Measurements from ENCODE around the gene CFL2.
A peak's percentile ranks its signal among the peaks of the same experiment; 100 is the strongest.

Gene CFL2

GRCh38 chr14:34680806-34681479, 33.5 kb downstream of the CFL2 start:
- Histone ChIP-seq H3K4me3 (no peak overlapping the region), H3K27ac (no peak overlapping the region)

DNA sequence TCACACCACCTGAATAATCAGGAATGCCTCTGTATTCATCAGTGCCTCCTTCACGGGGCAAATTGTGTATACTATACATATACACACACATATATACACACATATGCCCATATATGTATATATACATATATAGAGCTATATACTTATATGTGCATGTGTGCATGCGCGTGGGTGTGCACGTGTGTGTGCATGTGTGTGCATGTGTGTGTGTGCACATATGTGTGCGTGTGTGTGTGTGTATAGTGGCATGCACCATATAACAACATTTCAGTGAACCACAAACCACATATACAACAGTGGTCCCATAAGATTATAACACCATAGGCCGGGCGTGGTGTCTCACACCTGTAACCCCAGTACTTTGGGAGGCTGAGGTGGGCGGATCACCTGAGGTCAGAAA, 35.7 kb downstream of the CFL2 start:
- Histone ChIP-seq H3K27ac (peak overlapping the region in 3 of 21 experiments; percentile 12 to 55 (median 49)), H3K4me3 (no peak overlapping the region)

GRCh38 chr14:34678306-34678705, 36.1 kb downstream of the CFL2 start:
- Histone ChIP-seq H3K27ac (peak overlapping the region in 5 of 21 experiments; percentile 12 to 55 (median 49)), H3K4me3 (no peak overlapping the region)

- Histone ChIP-seq H3K27ac (no peak overlapping the region), H3K4me3 (no peak overlapping the region)
Observed at GRCh38 chr14:34676516-34677211, 37.7 kb downstream of the CFL2 start.

DNA sequence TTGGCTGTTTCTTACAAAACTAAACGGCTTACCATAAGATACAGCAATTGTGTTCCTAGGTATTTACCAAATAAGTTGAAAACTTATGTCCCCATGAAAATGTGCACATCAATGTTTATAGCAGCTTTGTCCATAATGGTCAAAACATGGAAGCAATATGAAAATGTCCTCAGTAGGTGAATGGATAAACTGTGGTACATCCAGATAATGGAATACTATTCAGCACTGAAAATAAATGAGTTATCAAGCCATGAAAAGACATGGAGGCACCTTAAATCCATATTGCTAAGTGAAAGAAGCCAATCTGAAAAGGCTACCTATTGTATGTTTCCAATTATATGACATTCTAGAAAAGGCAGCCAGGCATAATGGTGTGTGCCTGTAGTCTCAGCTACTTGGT, 40.7 kb downstream of the CFL2 start:
- H3K27ac ChIP-seq = no peak overlapping the region
- H3K4me3 ChIP-seq = no peak overlapping the region

DNA sequence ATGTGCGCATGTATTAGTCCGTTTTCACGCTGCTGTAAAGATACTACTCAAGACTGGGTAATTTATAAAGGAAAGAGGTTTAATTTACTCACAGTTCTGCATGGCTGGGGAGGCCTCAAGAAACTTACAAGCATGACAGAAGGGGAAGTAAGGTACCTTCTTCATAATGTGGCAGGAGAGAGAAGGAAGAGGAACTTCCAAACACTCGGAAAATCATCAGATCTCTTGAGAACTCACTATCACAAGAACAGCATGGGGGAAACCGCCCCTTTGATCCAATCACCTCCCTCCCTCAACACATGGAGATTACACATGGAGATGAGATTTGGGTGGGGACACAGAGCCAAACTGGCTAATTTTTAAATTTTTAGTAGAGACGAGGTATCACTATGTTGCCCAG, 42.7 kb downstream of the CFL2 start:
- Histone ChIP-seq H3K4me3 (no peak overlapping the region), H3K27ac (no peak overlapping the region)

DNA sequence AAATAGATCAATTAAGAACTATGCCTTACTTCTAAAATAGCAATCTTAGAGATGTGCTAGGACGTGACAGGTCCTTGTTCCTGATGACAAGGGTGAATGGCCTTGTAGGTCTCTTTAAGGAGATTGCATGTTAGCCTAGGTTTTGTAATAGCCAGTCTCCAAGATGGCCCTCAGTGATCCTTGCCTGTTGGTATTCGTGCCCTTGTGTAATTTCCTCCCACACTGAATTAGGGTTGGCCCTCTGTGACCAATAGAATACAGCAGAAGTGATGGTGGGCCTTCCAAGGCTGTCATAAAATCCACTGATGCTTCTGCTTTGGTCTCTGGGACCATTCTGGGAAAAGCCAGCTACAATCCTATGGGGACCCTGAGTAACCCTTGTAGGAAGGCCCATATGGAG, 46.3 kb downstream of the CFL2 start:
- H3K27ac ChIP-seq = no peak overlapping the region
- H3K4me3 ChIP-seq = no peak overlapping the region

- H3K27ac ChIP-seq = peak overlapping the region in 11 of 21 experiments; percentile 7 to 80 (median 42)
- H3K4me3 ChIP-seq = no peak overlapping the region
Observed at GRCh38 chr14:34667007-34667406, 47.4 kb downstream of the CFL2 start.

DNA sequence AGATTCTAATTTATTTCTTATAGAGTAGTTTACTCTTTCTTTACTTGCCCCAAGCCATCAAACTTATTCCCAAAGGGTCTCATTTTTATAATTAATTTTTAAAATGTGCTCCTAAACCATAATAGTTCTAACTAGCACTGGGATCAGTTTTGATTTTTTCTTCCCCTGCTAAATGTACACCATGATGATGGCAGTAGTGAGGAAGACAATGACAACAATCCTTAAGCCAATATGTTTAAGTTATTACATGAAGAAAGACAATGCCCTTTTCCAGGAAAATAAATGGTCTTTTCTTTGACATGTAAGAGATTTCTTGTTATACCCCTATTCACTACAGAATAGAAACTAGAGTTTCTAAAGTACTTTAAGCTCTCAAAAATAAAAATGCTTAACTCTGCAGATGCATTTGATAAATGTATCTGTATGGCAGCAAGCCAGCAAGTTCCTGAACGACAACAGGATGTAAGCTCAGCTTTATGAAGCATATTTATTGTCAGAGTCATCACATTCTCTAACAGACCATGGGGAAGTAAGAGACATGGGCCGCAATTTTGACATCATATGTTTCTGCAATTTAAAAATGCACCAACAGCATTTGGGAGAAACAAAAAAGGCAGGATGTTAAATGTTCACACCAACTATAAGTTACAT, 48.5 kb downstream of the CFL2 start:
- Histone ChIP-seq H3K27ac (peak overlapping the region in 10 of 21 experiments; percentile 1 to 80 (median 62)), H3K4me3 (no peak overlapping the region)

DNA sequence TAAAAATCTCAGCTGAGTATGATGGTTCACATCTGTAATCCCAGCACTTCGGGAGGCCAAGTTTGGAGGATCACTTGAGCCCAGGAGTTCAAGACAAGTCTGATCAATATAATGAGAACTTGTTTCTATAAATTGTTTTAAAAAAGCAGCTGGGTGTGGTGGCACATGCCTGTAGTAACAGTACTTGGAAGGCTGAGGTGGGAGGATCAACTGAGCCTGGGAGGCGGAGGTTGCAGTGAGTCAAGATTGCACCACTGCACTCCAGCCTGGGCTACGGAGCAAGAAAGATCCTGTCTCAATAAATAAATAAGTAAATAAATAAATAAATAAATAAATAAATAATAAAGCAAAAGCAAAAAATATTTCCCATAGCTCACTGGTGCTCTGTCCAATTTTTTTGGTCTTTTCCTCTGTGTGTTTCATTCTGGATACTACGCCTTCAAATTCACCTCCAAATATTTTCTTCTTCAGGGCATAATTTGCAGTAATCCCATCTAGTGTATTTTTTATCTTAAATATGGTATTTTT, 51.8 kb downstream of the CFL2 start:
- no peak overlapping the region for H3K4me3 ChIP-seq

DNA sequence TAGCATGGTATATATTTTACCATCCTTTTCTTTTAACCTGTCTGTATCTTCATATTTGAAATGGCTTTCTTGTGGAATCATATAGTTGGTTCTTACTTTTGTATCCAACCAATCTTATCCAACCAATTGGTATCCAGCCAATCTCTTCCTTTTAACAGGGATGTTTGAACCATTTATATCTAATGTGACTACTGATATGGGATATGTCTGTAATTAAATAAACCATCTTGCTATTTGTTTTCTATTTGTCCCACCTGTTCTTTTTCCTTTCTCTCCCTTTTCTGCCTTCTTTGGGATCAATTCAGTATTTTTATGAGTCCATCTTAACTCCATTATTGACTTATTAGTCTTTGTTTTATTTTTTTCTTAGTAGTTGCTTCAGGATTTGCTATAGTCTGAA, 53.6 kb downstream of the CFL2 start:
- no peak overlapping the region for H3K4me3 ChIP-seq
- H3K27ac ChIP-seq = no peak overlapping the region

More for the DNA sequence above, 51.8 kb downstream of the CFL2 start:
- H3K27ac ChIP-seq = no peak overlapping the region
